ENCODE measurements around the gene THAP7.
A peak's percentile ranks its signal among the peaks of the same experiment; 100 is the strongest.

Gene THAP7

DNA sequence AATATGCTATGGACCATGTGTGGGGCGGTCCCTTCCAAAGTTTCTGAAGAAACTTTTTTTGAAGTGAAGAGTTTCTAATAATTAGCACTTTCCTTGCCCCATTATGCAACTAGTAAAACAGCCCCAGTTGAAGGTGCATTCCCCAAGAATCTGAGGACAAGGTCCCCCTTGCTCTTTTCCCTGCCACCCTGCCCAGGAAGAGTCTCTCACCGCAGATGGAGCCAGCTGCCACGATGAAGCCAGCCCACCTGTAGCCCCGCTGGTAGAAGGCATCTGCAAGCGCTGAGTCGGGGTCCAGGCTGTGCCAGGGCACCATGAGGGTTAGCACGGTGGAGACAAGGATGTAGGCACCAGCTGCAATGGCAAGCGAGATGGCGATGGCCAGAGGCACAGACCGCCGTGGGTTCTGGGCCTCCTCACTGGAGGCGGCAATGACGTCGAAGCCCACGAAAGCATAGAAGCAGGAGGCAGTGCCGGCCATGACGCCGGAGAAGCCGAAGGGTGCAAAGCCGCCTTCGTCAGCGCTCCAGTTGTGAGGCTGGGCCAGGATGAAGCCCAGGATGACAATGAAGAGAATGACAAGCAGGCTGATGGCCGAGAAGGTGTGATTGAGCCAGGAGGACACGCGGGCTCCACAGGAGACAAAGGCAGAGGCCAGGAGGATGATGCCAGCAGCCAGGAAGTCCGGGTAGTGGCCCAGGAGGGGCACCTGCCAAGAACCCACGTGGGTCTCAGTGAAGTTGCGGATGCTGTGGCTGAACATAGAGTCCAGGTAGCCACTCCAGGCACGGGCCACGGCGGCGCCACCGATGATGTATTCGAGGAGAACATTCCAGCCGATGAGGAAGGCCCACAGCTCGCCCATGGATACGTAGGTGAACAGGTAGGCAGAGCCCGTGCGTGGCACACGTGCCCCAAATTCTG, 29.0 kb upstream of the THAP7 start:
- no peak for DNase-seq (ENCODE audit: low read depth)

DNA sequence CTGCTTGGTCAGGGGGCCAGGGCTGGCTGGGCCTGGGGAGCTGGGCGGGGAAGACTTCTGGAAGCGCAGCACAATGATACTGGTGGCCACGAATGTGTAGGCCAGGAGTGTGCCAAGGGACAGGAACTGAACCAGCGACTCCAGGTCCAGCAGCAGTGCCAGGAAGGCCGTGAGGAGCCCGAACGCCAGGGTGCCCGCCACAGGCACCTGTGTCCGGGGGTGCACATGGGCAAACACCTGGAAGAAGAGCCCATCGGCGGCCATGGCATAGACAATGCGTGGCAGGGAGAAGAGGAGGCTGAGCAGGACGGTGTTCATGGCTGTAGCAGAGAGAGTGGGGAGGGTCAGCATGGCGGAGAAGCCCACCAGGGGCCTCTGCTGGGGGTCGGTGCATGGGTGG, 28.1 kb upstream of the THAP7 start:
- DNase-seq (ENCODE audit: low read depth): no peak

DNA sequence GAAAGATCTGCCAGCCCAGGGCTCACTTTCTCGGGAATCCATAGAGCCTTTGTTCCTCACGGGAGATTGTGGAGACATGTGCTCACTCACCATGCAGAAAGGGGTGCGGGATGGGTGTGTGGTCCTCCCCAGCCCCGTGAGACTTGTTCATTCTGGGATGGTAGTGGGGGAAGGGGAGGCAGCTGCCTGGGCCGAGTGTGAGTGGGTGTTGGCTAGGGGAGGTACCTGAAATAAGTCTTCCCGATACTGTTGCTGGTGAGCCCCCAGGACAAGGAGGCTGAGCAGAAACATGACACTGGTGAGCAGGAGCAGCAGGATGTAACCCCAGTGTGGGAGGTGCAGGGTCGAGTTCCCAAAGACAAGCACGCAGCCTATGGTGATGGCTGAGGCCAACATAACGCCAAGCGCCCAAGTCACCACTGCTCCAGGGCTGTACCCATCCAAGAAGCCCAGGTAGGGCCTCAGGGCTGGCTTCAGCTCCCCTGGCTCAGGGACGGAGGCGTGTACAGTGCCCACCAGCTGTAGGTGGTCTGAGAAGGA, 27.6 kb upstream of the THAP7 start:
- DNase-seq (ENCODE audit: low read depth): no peak

DNA sequence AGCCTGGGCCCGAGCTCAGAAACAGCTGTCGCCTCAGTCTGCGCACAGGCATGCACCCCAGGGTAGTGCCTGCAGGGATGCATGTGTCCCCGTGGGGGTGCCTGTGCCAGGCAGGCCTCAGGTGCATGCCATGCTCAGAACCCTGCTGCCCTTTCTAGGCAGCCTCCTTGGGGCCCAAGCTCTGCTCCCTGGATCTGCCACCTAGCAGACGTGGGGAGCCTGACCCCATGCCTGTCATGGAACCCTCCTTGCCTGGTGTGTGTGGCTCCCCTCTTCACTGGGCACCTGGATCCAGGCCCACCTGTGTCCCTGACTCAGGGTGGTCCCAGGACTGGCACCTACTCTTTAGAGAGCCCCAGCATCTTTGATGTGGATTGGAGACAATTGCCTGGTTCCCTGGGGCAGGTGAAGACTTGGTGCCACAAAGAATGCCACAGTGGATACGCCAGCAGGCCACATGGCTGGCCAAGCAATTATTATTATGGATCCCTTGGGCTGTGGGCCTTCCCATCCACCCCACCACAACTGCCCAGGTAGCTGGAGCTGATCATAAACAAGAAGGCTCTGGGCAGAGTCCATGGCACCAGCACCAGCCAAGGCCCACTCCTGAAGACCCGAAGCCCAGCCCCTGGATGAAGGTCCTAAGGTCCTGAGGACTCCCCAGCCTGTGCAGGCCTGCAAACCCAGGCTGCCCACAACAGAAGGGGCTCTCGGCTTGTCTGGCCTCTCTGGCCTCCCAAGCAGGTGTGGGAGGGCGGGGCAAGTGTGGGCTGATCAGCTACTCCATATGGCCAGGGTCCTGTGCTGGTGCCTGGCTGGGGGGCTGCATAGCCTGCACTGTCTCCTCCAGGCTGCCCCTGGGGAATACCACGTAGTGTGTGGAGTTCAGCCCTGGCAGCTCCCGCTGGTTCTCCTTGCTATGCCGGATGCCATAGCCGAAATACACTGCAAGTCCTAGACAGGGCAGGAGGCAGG, 26.6 kb upstream of the THAP7 start:
- DNase-seq (ENCODE audit: low read depth): no peak

DNA sequence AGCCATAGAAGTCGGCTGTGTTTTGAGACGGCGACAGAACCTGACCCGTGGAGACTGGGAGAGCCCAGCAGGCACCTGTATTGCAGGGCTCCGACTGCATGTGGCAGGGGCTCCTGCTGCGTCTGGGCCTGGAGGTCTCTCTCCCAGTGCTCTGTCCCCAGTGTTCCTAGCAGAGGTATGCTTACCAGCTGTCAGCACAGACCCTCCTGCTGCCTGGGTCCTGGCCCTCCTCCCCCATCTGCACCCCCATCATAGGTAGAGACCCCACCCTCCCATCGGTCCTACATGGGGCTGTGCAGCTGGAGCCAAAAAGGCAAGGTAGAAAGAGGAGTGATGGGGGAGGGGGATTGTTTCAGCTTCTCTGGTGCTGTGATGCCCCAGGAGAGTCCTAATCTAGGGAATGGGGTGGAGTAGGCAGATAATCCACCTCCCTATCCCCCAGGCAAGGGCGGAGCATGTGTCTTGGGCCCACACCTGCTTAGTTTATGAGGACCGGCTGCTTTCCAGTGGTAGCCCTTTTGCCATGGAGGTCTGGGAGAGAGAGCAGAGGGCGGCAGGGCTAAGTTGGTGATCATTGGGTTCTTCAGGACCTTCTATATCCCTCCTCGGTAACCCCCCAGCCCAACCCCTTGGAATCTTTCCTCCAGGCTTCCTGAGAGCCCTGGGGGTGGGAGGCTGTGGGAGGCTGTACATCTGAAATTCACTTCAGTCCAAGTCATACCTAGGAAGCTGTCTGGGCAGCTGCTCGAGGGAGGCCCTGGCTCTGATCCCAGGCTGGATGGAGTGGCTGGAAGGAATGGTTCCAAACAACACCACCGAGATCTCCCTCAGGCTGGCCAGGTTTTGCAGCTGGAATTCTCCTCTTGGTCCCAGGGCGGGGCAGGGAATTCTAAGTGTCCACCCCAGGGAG, 25.1 kb upstream of the THAP7 start:
- DNase-seq (ENCODE audit: low read depth): no peak

DNA sequence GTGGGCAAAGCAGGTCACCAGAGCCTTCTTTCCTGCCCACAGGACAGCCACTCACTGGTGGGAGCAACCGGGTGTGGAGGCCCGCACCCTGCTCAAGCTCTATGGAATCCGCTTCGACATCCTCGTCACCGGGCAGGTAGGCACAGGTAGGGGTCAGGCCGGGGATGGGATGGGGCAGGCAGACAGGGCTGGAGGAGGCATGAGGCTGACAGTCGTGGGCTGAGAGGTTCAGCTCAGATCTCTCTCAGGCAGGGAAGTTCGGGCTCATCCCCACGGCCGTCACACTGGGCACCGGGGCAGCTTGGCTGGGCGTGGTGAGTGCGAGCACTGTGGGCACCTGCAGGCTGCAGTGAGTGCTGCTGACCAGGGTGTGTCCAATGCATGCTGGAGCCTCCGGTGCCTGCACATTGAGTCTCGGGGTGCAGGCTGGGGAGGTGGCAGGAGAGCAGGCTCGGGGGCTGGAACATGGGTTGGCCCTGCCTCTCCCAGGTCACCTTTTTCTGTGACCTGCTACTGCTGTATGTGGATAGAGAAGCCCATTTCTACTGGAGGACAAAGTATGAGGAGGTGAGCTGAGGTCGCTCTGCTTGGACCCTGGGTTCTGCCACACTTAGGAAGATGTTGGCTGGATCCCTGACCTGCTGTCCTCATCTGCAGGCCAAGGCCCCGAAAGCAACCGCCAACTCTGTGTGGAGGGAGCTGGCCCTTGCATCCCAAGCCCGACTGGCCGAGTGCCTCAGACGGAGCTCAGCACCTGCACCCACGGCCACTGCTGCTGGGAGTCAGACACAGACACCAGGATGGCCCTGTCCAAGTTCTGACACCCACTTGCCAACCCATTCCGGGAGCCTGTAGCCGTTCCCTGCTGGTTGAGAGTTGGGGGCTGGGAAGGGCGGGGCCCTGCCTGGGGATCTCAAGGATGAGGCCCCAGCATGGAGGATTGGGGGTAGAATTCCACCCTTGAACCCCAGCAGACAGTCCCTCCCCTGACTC, 24.1 kb upstream of the THAP7 start:
- DNase-seq (ENCODE audit: low read depth): no peak

DNA sequence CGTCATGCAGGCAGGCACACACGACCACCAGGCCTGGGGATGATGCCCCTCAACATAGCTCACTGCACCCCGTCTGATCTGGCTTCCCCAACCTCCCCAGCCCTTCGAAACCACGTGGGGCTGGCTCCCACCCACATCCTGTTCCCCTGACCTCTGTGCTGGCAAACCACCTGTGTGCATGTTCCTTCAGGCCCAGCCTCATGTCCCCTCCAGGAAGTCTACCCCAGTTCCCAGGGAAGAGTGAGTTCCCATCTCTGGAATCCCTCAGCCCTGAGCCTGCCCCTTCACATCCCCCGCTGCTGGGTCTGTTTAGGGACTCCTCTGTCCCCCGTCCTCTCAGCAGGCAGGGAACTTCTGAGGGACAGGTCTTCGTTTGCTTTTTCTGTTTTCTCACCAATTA, 23.3 kb upstream of the THAP7 start:
- no peak for DNase-seq (ENCODE audit: low read depth)

DNA sequence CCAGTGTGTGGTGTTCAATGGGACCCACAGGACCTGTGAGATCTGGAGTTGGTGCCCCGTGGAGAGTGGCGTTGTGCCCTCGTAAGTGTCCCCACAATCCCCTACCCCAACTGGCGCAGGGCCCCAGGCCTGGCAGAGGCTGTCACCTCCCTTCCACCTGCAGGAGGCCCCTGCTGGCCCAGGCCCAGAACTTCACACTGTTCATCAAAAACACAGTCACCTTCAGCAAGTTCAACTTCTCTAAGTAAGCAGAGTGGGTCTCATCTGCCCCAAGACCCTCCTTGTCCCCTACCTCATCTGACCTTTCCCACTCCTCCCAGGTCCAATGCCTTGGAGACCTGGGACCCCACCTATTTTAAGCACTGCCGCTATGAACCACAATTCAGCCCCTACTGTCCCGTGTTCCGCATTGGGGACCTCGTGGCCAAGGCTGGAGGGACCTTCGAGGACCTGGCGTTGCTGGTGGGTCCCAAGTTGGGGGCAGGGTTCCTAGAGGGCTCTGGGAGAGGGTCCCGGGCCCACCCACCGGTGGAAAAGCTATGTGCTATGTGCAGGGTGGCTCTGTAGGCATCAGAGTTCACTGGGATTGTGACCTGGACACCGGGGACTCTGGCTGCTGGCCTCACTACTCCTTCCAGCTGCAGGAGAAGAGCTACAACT, 21.2 kb upstream of the THAP7 start:
- DNase-seq (ENCODE audit: low read depth): no peak

DNA sequence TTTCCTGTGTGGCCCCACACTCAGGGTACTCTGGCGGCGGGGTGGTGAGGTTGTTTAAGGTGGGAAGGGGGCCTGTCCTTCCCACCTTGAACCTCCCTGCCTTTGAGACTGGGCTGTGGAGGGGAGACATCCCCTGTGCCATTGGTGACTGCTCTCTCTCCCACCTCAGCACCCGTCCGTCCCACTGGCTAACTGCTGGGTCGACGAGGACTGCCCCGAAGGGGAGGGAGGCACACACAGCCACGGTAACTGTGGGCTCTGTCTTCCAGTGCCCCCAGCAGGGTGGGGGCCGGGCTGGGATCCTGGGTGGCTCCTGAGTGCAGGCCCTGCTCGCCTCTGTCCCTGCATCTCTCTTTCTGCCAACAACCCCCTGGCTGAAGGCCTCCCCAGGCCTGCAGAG, 20.6 kb upstream of the THAP7 start:
- no peak for DNase-seq (ENCODE audit: low read depth)

DNA sequence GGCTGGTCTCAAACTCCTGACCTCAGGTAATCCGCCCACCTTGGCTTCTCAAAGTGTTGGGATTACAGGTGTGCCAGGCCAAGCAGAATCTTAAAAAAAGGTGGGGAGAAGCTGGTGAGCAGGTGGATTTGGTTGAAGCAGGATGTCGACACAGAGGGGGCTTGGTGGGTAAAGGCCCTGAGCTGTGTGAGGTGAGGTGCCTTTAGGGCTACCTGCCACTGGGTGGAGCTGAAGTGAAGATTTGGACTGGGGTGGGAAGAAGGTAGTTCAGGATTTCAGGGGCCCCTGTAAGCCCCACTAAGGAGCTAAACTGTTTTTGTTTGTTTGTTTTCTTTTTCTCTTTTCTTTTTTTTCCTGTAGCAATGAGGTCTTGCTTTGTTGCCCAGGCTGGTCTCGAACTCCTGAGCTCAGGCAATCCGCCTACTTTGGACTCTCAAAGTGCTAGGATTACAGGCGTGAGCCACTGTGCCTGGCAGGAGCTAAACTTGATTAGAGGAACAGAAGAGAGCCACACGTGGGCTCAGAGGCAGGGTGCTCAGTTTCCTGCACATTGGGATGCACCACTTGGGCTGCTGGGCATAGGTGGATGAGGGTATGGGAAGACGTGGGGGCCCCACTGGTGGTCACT, 19.0 kb upstream of the THAP7 start:
- DNase-seq (ENCODE audit: low read depth): no peak

DNA sequence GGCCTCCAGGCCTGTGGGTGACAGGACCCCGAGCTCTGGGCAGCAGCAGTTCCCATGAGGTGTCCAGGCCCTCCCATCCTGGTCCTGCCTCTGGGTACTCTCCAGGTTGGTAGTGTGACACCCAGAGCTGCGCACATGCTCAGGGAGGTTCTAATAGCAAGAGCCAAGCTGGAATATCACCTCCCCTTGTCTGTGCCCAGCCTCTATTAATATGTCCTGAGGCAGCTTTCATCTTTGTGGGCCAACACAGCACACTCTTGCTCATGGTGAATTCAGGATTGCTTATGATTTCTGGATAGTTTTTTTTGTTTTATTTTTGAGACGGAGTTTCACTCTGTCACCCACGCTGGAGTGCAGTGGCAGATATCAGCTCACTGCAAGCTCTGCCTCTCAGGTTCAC, 16.4 kb upstream of the THAP7 start:
- DNase-seq (ENCODE audit: low read depth): no peak

DNA sequence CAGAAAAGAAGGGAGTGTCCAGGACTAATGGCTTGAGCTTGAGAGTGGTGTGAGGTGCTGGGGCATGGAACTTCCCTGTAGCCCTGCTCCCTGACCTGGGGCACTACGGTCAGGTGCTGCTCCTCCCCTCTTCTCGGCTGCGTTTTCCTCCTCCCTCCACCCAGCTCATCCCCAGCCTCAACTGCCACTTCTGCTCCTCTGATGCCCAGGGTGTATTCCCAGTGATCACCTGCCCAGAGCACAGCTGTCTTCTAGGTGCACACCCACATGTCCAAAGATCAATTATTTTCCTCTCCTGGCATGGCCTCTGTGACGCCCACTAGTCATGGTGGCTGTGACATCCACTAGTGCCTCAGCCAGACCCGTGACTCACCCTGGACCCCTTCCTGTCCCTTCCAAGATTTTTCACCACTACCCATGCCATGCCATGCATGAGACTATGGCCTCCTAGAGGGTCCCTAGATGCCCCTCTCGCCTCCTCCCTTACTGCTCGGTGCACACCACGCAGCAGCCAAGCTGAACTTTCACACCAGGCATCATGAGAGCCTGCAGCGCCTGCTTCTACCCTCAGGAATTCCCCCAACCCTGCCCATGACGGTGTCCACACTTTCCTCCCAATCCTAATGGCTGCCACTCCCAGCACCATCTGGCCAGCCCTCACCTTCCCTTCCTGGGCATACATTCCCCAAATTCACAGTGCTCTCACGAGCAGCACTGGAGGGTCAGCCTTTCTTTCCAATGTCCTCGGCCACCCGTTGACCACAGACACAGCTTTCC, 14.9 kb upstream of the THAP7 start:
- no peak for DNase-seq (ENCODE audit: low read depth)

DNA sequence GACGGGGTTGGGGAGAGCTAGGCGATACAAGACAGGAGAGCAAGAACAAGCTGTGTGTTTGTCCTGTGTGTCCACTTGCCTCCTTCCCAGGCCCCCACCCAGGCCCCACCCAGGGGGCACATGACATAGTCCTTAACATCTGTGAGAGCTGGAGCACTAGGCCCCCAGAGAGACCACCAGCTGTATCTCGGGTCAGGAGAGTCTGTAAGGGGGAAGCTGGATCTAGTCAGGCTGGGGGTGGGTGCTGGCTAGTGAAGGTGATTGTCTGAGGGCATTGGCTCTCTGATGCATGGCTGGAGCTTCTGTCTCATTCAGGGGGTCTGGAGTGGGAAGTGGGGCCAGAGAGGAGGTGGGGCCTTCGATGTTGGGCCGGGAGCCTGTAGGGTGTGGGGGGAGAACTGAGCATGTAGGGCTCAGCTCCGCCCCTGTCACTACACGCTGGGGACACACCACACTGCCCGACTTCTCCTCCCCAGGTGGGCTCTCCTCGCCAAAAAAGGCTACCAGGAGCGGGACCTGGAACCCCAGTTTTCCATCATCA, 13.6 kb upstream of the THAP7 start:
- DNase-seq (ENCODE audit: low read depth): no peak

DNA sequence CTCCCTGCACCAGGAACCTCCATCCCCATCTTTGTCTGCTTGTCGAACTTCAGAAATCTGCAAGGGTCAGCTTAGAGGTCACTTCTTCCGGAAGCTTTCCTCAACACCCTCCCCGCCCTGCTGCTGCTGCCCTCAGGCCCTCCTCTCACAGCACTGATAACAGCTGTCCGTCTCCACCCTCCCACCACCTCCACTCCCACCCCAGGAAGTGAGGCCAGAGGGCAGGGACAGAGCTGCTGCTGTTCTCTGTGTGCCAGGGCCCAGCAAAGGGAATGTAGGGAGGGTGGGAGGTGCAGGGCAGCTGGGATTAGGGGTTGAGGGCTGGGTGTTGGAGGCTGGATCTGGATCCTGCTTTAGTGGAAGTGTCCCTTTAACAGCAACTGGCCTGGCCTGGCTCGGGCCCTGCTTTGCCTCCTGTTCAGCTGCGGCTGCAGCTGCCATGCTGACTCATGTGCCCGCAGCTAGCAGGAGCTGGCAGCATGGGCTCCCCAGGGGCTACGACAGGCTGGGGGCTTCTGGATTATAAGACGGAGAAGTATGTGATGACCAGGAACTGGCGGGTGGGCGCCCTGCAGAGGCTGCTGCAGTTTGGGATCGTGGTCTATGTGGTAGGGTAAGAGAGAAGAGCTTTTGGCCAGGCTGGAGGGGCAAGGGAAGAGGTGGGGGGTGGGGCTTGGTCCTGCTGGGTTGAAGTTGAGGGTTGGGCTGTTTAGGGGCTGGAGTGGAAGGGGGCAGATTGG, 13.0 kb upstream of the THAP7 start, which contains the start of gene P2RX6:
P2RX6 (plus strand) TSS at position 440 of the 740 bp plus-strand sequence; CDS start at position 450, 10 bp downstream.
- no peak for DNase-seq (ENCODE audit: low read depth)

DNA sequence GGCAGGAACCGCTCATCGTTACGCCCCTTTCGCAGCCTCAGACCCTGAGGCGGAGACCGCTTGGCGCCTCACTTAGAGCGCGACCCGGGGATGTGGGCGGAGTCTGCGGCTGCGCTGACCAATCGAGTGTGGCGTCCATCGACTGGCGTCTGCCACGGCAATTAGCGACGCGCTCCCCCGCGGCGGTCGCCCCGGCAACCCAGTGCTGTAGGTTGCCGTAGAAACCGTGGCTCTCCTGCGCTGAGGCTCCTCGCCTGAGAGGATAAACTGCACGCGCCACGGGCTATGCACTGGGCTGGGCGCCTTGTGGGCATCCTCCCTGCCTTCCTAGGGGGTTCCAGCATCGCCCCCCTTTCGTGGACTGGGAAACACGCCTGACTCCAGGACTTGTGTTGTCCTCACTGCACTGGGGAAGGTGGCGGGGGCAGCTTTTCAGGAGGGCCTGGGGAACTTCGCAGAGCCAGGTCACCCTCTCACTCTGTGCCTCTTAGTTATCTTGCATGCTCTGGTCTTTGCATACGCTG, 12.3 kb upstream of the THAP7 start:
- peak; percentile 81 for DNase-seq (ENCODE audit: low read depth)

DNA sequence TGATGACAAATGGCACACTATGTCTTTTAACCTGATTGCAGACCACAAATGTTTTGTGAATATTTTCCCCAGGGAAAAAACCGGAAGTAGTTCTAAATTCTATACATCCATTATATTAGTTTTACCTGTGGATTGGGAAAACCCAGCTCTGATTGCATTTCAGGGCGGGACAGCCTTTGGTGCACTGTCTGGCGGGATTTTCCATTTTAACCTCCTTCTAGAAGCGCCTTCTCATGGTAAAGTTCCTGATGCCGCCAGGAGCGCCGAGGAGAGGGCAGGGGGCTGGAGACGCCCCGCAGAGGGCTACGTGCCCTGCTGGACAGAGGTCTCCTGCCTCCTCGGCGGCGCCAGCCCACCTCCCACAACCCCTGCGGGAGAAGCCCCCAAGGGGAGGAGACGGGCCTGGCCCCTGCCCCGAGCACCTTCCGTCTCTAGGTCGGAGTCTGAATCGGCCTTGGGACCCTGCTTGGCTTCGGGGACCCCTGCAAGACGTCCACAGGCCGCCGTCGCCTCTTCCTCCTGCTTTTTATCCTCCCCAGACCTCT, 11.8 kb upstream of the THAP7 start:
- no peak for DNase-seq (ENCODE audit: low read depth)
